ENCODE data around the gene GLIS1.
A peak's percentile ranks its signal among the peaks of the same experiment; 100 is the strongest.

DNA sequence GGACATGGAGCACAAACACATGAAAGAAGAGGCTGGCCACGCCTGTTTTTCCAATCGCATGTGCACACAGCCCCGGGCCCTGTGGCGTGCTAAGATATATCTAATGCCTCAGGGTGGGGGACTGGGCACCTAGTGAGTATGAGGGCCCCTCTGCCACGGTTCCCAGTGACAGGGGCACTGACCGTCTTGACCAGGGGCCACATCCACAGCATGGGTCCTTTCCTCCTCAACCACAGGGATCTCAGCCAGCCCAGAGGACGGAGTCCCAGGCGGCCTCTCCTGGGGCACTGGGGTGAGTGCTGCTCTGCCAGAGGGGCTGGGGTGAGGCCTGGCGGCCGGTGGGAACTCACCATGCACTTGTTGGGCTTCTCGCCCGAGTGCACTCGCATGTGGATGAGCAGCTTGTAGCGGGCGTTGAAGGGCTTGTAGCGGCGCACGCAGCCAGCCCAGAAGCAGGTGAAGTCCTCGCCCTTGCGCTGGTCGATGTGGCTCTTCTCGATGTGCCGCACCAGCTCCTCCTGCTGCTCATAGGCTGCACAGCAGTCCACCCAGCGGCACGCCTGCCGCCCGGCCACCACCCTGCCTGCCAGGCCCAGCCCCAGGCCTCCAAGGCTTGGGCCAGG is 145.1 kb downstream of the GLIS1 start:
- TF ChIP-seq, protein P1, sequence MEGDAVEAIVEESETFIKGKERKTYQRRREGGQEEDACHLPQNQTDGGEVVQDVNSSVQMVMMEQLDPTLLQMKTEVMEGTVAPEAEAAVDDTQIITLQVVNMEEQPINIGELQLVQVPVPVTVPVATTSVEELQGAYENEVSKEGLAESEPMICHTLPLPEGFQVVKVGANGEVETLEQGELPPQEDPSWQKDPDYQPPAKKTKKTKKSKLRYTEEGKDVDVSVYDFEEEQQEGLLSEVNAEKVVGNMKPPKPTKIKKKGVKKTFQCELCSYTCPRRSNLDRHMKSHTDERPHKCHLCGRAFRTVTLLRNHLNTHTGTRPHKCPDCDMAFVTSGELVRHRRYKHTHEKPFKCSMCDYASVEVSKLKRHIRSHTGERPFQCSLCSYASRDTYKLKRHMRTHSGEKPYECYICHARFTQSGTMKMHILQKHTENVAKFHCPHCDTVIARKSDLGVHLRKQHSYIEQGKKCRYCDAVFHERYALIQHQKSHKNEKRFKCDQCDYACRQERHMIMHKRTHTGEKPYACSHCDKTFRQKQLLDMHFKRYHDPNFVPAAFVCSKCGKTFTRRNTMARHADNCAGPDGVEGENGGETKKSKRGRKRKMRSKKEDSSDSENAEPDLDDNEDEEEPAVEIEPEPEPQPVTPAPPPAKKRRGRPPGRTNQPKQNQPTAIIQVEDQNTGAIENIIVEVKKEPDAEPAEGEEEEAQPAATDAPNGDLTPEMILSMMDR (conservative IDR thresholded peaks at IDR 0.05; ENCODE audit: low read depth in 2 of 2) = peak; percentile 59 to 93
- TF ChIP-seq POLR2AphosphoS5 (IDR thresholded peaks at IDR 0.05; ENCODE audit: low read depth) (no peak), JUNB (IDR thresholded peaks at IDR 0.05; ENCODE audit: unreplicated experiment) (no peak), EZH2phosphoT487 (IDR thresholded peaks at IDR 0.05; ENCODE audit: unreplicated experiment) (no peak), CREB1 (CRISPR knock-in tag; IDR thresholded peaks at IDR 0.05; ENCODE audit: low read depth) (no peak), EZH2 (IDR thresholded peaks at IDR 0.05; ENCODE audit: low read depth, unreplicated experiment) (no peak), STAT1 (IDR thresholded peaks at IDR 0.05; ENCODE audit: unreplicated experiment) (no peak), ZNF331 (CRISPR knock-in tag; IDR thresholded peaks at IDR 0.05; ENCODE audit: low read depth) (no peak)
- TF ChIP-seq, protein P2, sequence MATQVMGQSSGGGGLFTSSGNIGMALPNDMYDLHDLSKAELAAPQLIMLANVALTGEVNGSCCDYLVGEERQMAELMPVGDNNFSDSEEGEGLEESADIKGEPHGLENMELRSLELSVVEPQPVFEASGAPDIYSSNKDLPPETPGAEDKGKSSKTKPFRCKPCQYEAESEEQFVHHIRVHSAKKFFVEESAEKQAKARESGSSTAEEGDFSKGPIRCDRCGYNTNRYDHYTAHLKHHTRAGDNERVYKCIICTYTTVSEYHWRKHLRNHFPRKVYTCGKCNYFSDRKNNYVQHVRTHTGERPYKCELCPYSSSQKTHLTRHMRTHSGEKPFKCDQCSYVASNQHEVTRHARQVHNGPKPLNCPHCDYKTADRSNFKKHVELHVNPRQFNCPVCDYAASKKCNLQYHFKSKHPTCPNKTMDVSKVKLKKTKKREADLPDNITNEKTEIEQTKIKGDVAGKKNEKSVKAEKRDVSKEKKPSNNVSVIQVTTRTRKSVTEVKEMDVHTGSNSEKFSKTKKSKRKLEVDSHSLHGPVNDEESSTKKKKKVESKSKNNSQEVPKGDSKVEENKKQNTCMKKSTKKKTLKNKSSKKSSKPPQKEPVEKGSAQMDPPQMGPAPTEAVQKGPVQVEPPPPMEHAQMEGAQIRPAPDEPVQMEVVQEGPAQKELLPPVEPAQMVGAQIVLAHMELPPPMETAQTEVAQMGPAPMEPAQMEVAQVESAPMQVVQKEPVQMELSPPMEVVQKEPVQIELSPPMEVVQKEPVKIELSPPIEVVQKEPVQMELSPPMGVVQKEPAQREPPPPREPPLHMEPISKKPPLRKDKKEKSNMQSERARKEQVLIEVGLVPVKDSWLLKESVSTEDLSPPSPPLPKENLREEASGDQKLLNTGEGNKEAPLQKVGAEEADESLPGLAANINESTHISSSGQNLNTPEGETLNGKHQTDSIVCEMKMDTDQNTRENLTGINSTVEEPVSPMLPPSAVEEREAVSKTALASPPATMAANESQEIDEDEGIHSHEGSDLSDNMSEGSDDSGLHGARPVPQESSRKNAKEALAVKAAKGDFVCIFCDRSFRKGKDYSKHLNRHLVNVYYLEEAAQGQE (IDR thresholded peaks at IDR 0.05; ENCODE audit: unreplicated experiment) = no peak
- TF ChIP-seq, protein P3, sequence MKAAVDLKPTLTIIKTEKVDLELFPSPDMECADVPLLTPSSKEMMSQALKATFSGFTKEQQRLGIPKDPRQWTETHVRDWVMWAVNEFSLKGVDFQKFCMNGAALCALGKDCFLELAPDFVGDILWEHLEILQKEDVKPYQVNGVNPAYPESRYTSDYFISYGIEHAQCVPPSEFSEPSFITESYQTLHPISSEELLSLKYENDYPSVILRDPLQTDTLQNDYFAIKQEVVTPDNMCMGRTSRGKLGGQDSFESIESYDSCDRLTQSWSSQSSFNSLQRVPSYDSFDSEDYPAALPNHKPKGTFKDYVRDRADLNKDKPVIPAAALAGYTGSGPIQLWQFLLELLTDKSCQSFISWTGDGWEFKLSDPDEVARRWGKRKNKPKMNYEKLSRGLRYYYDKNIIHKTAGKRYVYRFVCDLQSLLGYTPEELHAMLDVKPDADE (IDR thresholded peaks at IDR 0.05) = no peak

All from GM23338 (cell line).